ENCODE measurements around the gene CMPK2.

Gene CMPK2

GRCh38 chr2:6810961-6811360 is 54.7 kb downstream of the CMPK2 start:
- no peak overlapping the region for H2AFZ ChIP-seq (ENCODE audit: low read length)
- peaks cover 7% of the 10 kb centered on the region for H3K4me1 ChIP-seq (ENCODE audit: insufficient read depth, low read length, poor library complexity, severe bottlenecking)
- no peaks in the 10 kb centered on the region for H3K79me2 ChIP-seq (ENCODE audit: insufficient read depth, low read length)
- H3F3A ChIP-seq (ENCODE audit: low read depth), result no peaks in the 10 kb centered on the region
- no peak overlapping the region for H3K9ac ChIP-seq (ENCODE audit: low read depth, low read length, poor library complexity, severe bottlenecking)
- no peaks in the 10 kb centered on the region for H3K36me3 ChIP-seq (ENCODE audit: insufficient read depth, low read length)
- no peaks in the 10 kb centered on the region for H4K20me1 ChIP-seq (ENCODE audit: insufficient read depth, low read length, poor library complexity, severe bottlenecking)
- H3K9me2 ChIP-seq (replicated peaks; ENCODE audit: low read depth, low read length), result no peaks in the 10 kb centered on the region
- no peaks in the 10 kb centered on the region for H3K9me3 ChIP-seq (ENCODE audit: insufficient read depth, low read depth, low read length)
- H3K4me3 ChIP-seq (ENCODE audit: low read length, poor library complexity, severe bottlenecking), result no peak overlapping the region
- H3K27me3 ChIP-seq (ENCODE audit: insufficient read depth, low read length, poor library complexity, severe bottlenecking), result no peaks in the 10 kb centered on the region
- no peak for TF ChIP-seq EZH2phosphoT487 (IDR thresholded peaks at IDR 0.05; ENCODE audit: borderline replicate concordance)
- TF ChIP-seq CTCF (conservative IDR thresholded peaks at IDR 0.05; ENCODE audit: low read length), result no peak
- no peak overlapping the region for H3K4me2 ChIP-seq (ENCODE audit: low read depth, low read length, poor library complexity, severe bottlenecking)

- H2AFZ ChIP-seq (ENCODE audit: low read length), result no peak overlapping the region
- no peaks in the 10 kb centered on the region for H3K79me2 ChIP-seq (ENCODE audit: insufficient read depth, low read length)
- H3K9me3 ChIP-seq (ENCODE audit: insufficient read depth, low read depth, low read length), result no peaks in the 10 kb centered on the region
- no peak overlapping the region for H3K9ac ChIP-seq (ENCODE audit: low read depth, low read length, poor library complexity, severe bottlenecking)
- TF ChIP-seq EZH2phosphoT487 (IDR thresholded peaks at IDR 0.05; ENCODE audit: borderline replicate concordance) (no peak), CTCF (conservative IDR thresholded peaks at IDR 0.05; ENCODE audit: low read length) (no peak)
- H4K20me1 ChIP-seq (ENCODE audit: insufficient read depth, low read length, poor library complexity, severe bottlenecking), result no peaks in the 10 kb centered on the region
- H3K4me2 ChIP-seq (ENCODE audit: low read depth, low read length, poor library complexity, severe bottlenecking), result no peak overlapping the region
- H3K9me2 ChIP-seq (replicated peaks; ENCODE audit: low read depth, low read length), result no peaks in the 10 kb centered on the region
- no peak overlapping the region for H3K4me3 ChIP-seq (ENCODE audit: low read length, poor library complexity, severe bottlenecking)
- peaks cover 6% of the 10 kb centered on the region for H3K4me1 ChIP-seq (ENCODE audit: insufficient read depth, low read length, poor library complexity, severe bottlenecking)
- H3K36me3 ChIP-seq (ENCODE audit: insufficient read depth, low read length), result no peaks in the 10 kb centered on the region
- no peaks in the 10 kb centered on the region for H3F3A ChIP-seq (ENCODE audit: low read depth)
- H3K27me3 ChIP-seq (ENCODE audit: insufficient read depth, low read length, poor library complexity, severe bottlenecking), result no peaks in the 10 kb centered on the region
Observed at GRCh38 chr2:6808426-6808825, 57.3 kb downstream of the CMPK2 start.

GRCh38 chr2:6806604-6807003 is 59.1 kb downstream of the CMPK2 start:
- TF ChIP-seq EZH2phosphoT487 (IDR thresholded peaks at IDR 0.05; ENCODE audit: borderline replicate concordance) (no peak), CTCF (conservative IDR thresholded peaks at IDR 0.05; ENCODE audit: low read length) (no peak)
- Histone ChIP-seq H3K4me2 (ENCODE audit: low read depth, low read length, poor library complexity, severe bottlenecking) (no peak overlapping the region), H3F3A (ENCODE audit: low read depth) (no peaks in the 10 kb centered on the region), H3K4me1 (ENCODE audit: insufficient read depth, low read length, poor library complexity, severe bottlenecking) (no peaks in the 10 kb centered on the region), H3K9me3 (ENCODE audit: insufficient read depth, low read depth, low read length) (no peaks in the 10 kb centered on the region), H4K20me1 (ENCODE audit: insufficient read depth, low read length, poor library complexity, severe bottlenecking) (no peaks in the 10 kb centered on the region), H3K9me2 (replicated peaks; ENCODE audit: low read depth, low read length) (no peaks in the 10 kb centered on the region), H3K27me3 (ENCODE audit: insufficient read depth, low read length, poor library complexity, severe bottlenecking) (no peaks in the 10 kb centered on the region), H3K36me3 (ENCODE audit: insufficient read depth, low read length) (no peaks in the 10 kb centered on the region), H3K79me2 (ENCODE audit: insufficient read depth, low read length) (no peaks in the 10 kb centered on the region), H3K4me3 (ENCODE audit: low read length, poor library complexity, severe bottlenecking) (no peak overlapping the region), H3K9ac (ENCODE audit: low read depth, low read length, poor library complexity, severe bottlenecking) (no peak overlapping the region), H2AFZ (ENCODE audit: low read length) (no peak overlapping the region)
